C4-2B (cell line): Measurements from ENCODE around the gene HIVEP2.

Experiments used
- CTCF ChIP-seq: fragments of 450-650 bp; conservative IDR thresholded peaks from 2 replicates; pipeline ENCODE4 v1.5.1; 2017; ENCODE audit warnings: mild to moderate bottlenecking
- ZFX ChIP-seq: fragments of 450-650 bp; IDR thresholded peaks from 2 replicates; pipeline ENCODE4 v1.6.1; 2017

DNA sequence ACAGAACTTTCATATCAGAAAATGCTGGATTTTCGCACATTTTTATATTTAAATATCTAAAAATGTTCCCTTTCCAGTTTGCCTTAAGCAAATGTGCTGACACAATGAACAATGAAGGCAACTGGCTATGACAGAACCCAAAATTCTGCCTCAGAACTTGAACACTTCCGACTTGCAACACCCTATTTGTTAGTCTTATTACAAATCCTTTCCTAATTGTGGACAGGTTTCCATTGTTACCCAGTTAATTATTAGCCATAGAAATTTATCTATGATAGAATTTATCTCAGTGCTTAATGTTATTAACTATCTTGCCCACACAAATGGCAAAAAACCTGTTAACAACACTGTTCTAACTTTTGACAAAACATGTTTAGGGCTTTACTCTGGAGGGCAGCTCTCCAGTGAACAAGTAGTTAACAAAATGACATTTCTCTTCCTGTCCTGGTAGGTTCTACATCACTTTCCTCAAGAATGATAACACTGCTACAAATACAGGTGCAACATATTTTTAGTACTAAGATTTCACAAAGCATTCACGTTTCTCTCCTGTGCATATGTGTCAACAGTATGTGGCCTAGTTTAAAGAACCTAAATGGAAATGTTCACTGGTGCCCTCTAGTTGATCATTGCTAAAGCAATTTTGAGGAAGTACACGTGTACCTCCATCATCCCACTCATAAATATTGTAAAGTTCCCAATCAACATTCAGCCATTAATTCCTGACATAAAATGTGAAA is 58.4 kb downstream of the HIVEP2 start:
- TF ChIP-seq CTCF (peak; percentile 52), ZFX (no peak)
